ENCODE results near the gene C1QTNF2. TPM values are rescaled to one million over a fixed set of nuclear protein-coding genes. Genes with fewer than 3 reads are reported as not detected.
A peak's percentile ranks its signal among the peaks of the same experiment; 100 is the strongest.

C1QTNF2 gene
- total RNA-seq, 1 experiment from 2014 or later: 0.20 TPM

GRCh38 chr5:160395111-160395510 is 24.7 kb upstream of the C1QTNF2 start:
- H4K20me1 ChIP-seq (ENCODE audit: insufficient read depth): no peaks in the 10 kb centered on the region
- no peaks in the 10 kb centered on the region for H3K27me3 ChIP-seq (ENCODE audit: insufficient read depth, low read depth)
- no peaks in the 10 kb centered on the region for H3F3A ChIP-seq (ENCODE audit: insufficient read depth, low read depth)
- H3K79me2 ChIP-seq (ENCODE audit: low read depth): peaks cover 25% of the 10 kb centered on the region
- no peak overlapping the region for H3K4me3 ChIP-seq
- no peak for DNase-seq
- H3K36me3 ChIP-seq (ENCODE audit: low read depth): no peaks in the 10 kb centered on the region
- ChIA-PET POLR2A (ENCODE audit: unreplicated experiment) (interaction anchor here (0.6 kb wide), 1 partner anchor 1058 kb away, joined by 3 read pairs; no protein-coding TSS in a partner anchor), CTCF (no interaction called here)
- no peak overlapping the region for H3K4me2 ChIP-seq
- no peaks in the 10 kb centered on the region for H3K9me3 ChIP-seq (ENCODE audit: insufficient read depth, low read depth)
- no TSS peak for BruUV-seq (replicated peaks)
- intact Hi-C loops (cut with micrococcal nuclease; ENCODE audit: unreplicated experiment): loop anchor here (5.0 to 10.0 kb wide), 3 partner anchors 950 to 1233 kb away; no protein-coding TSS in a partner anchor
- no peak overlapping the region for H2AFZ ChIP-seq
- H3K9me2 ChIP-seq (ENCODE audit: insufficient read depth): no peaks in the 10 kb centered on the region
- peaks cover 11% of the 10 kb centered on the region for H3K4me1 ChIP-seq (replicated peaks; ENCODE audit: insufficient read depth)
- H3K27ac ChIP-seq: no peak overlapping the region
- no peak for TF ChIP-seq EZH2 (IDR thresholded peaks at IDR 0.05; ENCODE audit: low read depth)
- TF ChIP-seq CTCF (conservative IDR thresholded peaks at IDR 0.05): no peak

GRCh38 chr5:160390787-160391696 is 20.6 kb upstream of the C1QTNF2 start:
- H3K36me3 ChIP-seq (ENCODE audit: low read depth): no peaks in the 10 kb centered on the region
- no peak for DNase-seq
- H3K4me2 ChIP-seq: no peak overlapping the region
- intact Hi-C loops (cut with micrococcal nuclease; ENCODE audit: unreplicated experiment): loop anchor here (1.0 to 10.0 kb wide), 6 partner anchors 46 to 1106 kb away; no protein-coding TSS in a partner anchor
- no peaks in the 10 kb centered on the region for H3K79me2 ChIP-seq (ENCODE audit: low read depth)
- no peaks in the 10 kb centered on the region; the same call in 1 of the 2 replicates for H3K9me3 ChIP-seq (ENCODE audit: insufficient read depth, low read depth)
- H3K9me2 ChIP-seq (ENCODE audit: insufficient read depth): no peaks in the 10 kb centered on the region
- H4K20me1 ChIP-seq (ENCODE audit: insufficient read depth): no peaks in the 10 kb centered on the region
- BruUV-seq (replicated peaks): no TSS peak
- CTCF ChIA-PET: interaction anchor here (0.5 to 1.3 kb wide), 7 partner anchors 14 to 381 kb away, joined by 3 to 11 read pairs (median 3); no protein-coding TSS in a partner anchor
- POLR2A ChIA-PET (ENCODE audit: unreplicated experiment): interaction anchor here (0.7 kb wide), 1 partner anchor 75 kb away, joined by 4 read pairs; no protein-coding TSS in a partner anchor
- H3K4me1 ChIP-seq (replicated peaks; ENCODE audit: insufficient read depth): no peaks in the 10 kb centered on the region
- no peak overlapping the region for H3K27ac ChIP-seq
- H3K4me3 ChIP-seq: no peak overlapping the region
- H3K27me3 ChIP-seq (ENCODE audit: insufficient read depth, low read depth): no peaks in the 10 kb centered on the region
- H3F3A ChIP-seq (ENCODE audit: insufficient read depth, low read depth): no peaks in the 10 kb centered on the region
- no peak overlapping the region for H2AFZ ChIP-seq
- peak; percentile 74 for TF ChIP-seq CTCF (conservative IDR thresholded peaks at IDR 0.05)
- no peak for TF ChIP-seq EZH2 (IDR thresholded peaks at IDR 0.05; ENCODE audit: low read depth)

DNA sequence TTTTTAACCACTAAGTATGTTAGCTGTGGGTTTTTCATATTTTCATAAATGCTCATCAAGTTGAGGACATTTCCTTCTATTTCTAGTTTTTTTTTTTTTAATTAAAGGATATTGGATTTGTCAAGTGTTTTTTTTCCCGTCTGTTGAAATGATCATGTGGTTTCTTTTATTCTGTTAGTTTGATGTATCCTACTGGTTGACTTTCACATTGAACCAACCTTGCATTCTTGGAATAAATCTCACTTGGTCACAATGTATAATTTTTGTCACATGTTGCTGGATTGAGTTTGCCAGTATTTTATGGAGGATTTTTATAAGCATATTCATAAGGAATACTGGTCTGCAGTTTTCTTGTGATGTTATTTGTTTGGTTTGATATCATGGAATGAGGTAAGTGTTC is 17.0 kb upstream of the C1QTNF2 start:
- Histone ChIP-seq H3F3A (ENCODE audit: insufficient read depth, low read depth) (no peaks in the 10 kb centered on the region), H4K20me1 (ENCODE audit: insufficient read depth) (no peaks in the 10 kb centered on the region), H3K4me1 (replicated peaks; ENCODE audit: insufficient read depth) (no peaks in the 10 kb centered on the region), H3K36me3 (ENCODE audit: low read depth) (no peaks in the 10 kb centered on the region), H3K9me2 (ENCODE audit: insufficient read depth) (no peaks in the 10 kb centered on the region), H3K4me3 (no peak overlapping the region), H3K27ac (no peak overlapping the region), H3K4me2 (no peak overlapping the region), H3K27me3 (ENCODE audit: insufficient read depth, low read depth) (no peaks in the 10 kb centered on the region), H3K79me2 (ENCODE audit: low read depth) (no peaks in the 10 kb centered on the region), H2AFZ (no peak overlapping the region), H3K9me3 (ENCODE audit: insufficient read depth, low read depth) (no peaks in the 10 kb centered on the region; the same call in 1 of the 2 replicates)
- TF ChIP-seq EZH2 (IDR thresholded peaks at IDR 0.05; ENCODE audit: low read depth) (no peak), CTCF (conservative IDR thresholded peaks at IDR 0.05) (no peak)
- intact Hi-C loops (cut with micrococcal nuclease; ENCODE audit: unreplicated experiment): no loop called here
- no TSS peak for BruUV-seq (replicated peaks)
- POLR2A ChIA-PET (ENCODE audit: unreplicated experiment): no interaction called here
- no peak for DNase-seq
- CTCF ChIA-PET: interaction anchor here (0.7 kb wide), 1 partner anchor 422 kb away, joined by 3 read pairs; no protein-coding TSS in a partner anchor
